Mesenchymal stem cell (in vitro differentiated cells and primary cell): ENCODE measurements around the gene DIS3L2.

Experiments used
- DNase-seq: peaks from one replicate; pipeline ENCODE4 v3.0.0-alpha.2; 2013
- H2AFZ ChIP-seq: one replicate; pipeline ENCODE4 v1.6.1; 2013; ENCODE audit warnings: low read depth, mild to moderate bottlenecking, control low read depth, inconsistent platforms, low read length, moderate library complexity
- H2AK5ac ChIP-seq: 2 replicates; pipeline ENCODE4 v1.6.1; 2013; ENCODE audit warnings: low read length, moderate library complexity, mild to moderate bottlenecking, inconsistent platforms; ENCODE audit not compliant: severe bottlenecking
- H2BK120ac ChIP-seq: one replicate; pipeline ENCODE4 v1.6.1; 2013; ENCODE audit warnings: low read depth, mild to moderate bottlenecking, inconsistent platforms, low read length, moderate library complexity
- H2BK12ac ChIP-seq, 2 experiments: one replicate each; pipeline ENCODE4 v1.6.1; 2013; ENCODE audit warnings: inconsistent platforms in 2 of 2, low read length in 2 of 2, mild to moderate bottlenecking in 2 of 2, moderate library complexity in 2 of 2, control low read depth in 1 of 2
- H2BK15ac ChIP-seq: one replicate; pipeline ENCODE4 v1.6.1; 2013; ENCODE audit warnings: mild to moderate bottlenecking, low read depth, inconsistent platforms; ENCODE audit not compliant: poor library complexity, severe bottlenecking
- H2BK5ac ChIP-seq: 2 replicates; pipeline ENCODE4 v1.6.1; 2013; ENCODE audit warnings: low read depth, mild to moderate bottlenecking, low read length, control low read depth, inconsistent platforms; ENCODE audit not compliant: poor library complexity, severe bottlenecking
- H3K14ac ChIP-seq, 2 experiments: one replicate each; pipeline ENCODE4 v1.6.1; 2013; ENCODE audit warnings: inconsistent platforms in 2 of 2, low read length in 2 of 2, control low read depth in 1 of 2, mild to moderate bottlenecking in 1 of 2, moderate library complexity in 1 of 2
- H3K18ac ChIP-seq, 2 experiments: one replicate each; pipeline ENCODE4 v1.6.1; 2013; ENCODE audit warnings: inconsistent platforms in 2 of 2, low read length in 2 of 2, control low read depth in 1 of 2, low read depth in 1 of 2, mild to moderate bottlenecking in 1 of 2
- H3K23ac ChIP-seq, 2 experiments: one replicate each; pipeline ENCODE4 v1.6.1; 2013; ENCODE audit warnings: inconsistent platforms in 2 of 2, low read length in 2 of 2, mild to moderate bottlenecking in 2 of 2, moderate library complexity in 2 of 2, control low read depth in 1 of 2
- H3K27ac ChIP-seq: 2 replicates; pipeline ENCODE4 v1.5.1; 2013; ENCODE audit warnings: mild to moderate bottlenecking, moderate library complexity, low read length, control low read depth, inconsistent platforms; ENCODE audit not compliant: poor library complexity, severe bottlenecking
- H3K27me3 ChIP-seq, 2 experiments: 2 replicates each; pipeline versions ENCODE4 v1.6.1 to v1.7.0; 2013; ENCODE audit warnings: low read length in 2 of 2, mild to moderate bottlenecking in 2 of 2, moderate library complexity in 2 of 2, control low read depth in 1 of 2, inconsistent platforms in 1 of 2; ENCODE audit not compliant: control insufficient read depth in 1 of 2, insufficient read depth in 1 of 2
- H3K36me3 ChIP-seq, 2 experiments: 2 replicates each; pipeline versions ENCODE4 v1.6.1 to v1.7.0; 2013; ENCODE audit warnings: low read length in 2 of 2, control low read depth in 1 of 2, inconsistent platforms in 1 of 2, low read depth in 1 of 2, mild to moderate bottlenecking in 1 of 2; ENCODE audit not compliant: insufficient read depth in 2 of 2, control insufficient read depth in 1 of 2
- H3K4ac ChIP-seq, 2 experiments: one replicate each; pipeline ENCODE4 v1.6.1; 2013; ENCODE audit warnings: inconsistent platforms in 2 of 2, low read length in 2 of 2, mild to moderate bottlenecking in 2 of 2, moderate library complexity in 2 of 2, control low read depth in 1 of 2, low read depth in 1 of 2
- H3K4me1 ChIP-seq: 2 replicates; pipeline ENCODE4 v1.6.1; 2013; ENCODE audit warnings: low read depth, low read length, control low read depth; ENCODE audit not compliant: control insufficient read depth, insufficient read depth
- H3K4me2 ChIP-seq: 2 replicates; pipeline ENCODE4 v1.6.1; 2013; ENCODE audit warnings: low read length, mild to moderate bottlenecking, inconsistent platforms; ENCODE audit not compliant: poor library complexity, severe bottlenecking
- H3K4me3 ChIP-seq, 2 experiments: 2 replicates each; pipeline versions ENCODE4 v1.5.1 to v1.7.0; 2013; ENCODE audit warnings: low read length in 2 of 2, mild to moderate bottlenecking in 2 of 2, control low read depth in 1 of 2, low read depth in 1 of 2; ENCODE audit not compliant: insufficient read depth in 1 of 2
- H3K79me1 ChIP-seq: replicated peaks from 2 replicates; pipeline ENCODE4 v1.6.1; 2013; ENCODE audit warnings: mild to moderate bottlenecking, control low read depth, low read length, inconsistent platforms; ENCODE audit not compliant: poor library complexity, severe bottlenecking
- H3K9ac ChIP-seq: 2 replicates; pipeline ENCODE4 v1.7.0; 2013; ENCODE audit warnings: mild to moderate bottlenecking, low read length, moderate library complexity
- H3K9me3 ChIP-seq: 2 replicates; pipeline ENCODE4 v1.7.0; 2013; ENCODE audit warnings: mild to moderate bottlenecking, low read length; ENCODE audit not compliant: control insufficient read depth
- H4K8ac ChIP-seq: one replicate; pipeline ENCODE4 v1.6.1; 2013; ENCODE audit warnings: inconsistent platforms, mild to moderate bottlenecking, low read length, moderate library complexity
- H4K91ac ChIP-seq: one replicate; pipeline ENCODE4 v1.6.1; 2013; ENCODE audit warnings: mild to moderate bottlenecking, low read length, inconsistent platforms
- WGBS: methylation state at CpG from one replicate; pipeline ENCODE4 v1.1.7; 2013; ENCODE audit warnings: mixed read lengths; 5-methylcytosine and 5-hydroxymethylcytosine counted together

The DIS3L2 gene

GRCh38 chr2:232073699-232074098 is 112.2 kb downstream of the DIS3L2 start:
- Histone ChIP-seq H2BK12ac (no peak overlapping the region), H3K27ac (no peak overlapping the region), H4K8ac (no peak overlapping the region), H3K4me1 (peaks cover 6% of the 10 kb centered on the region), H3K9me3 (no peaks in the 10 kb centered on the region), H3K36me3 (no peaks in the 10 kb centered on the region), H3K4me3 (no peak overlapping the region), H2AK5ac (no peak overlapping the region), H3K23ac (no peak overlapping the region), H3K18ac (no peak overlapping the region), H3K27me3 (no peaks in the 10 kb centered on the region), H2BK5ac (no peak overlapping the region), H2BK120ac (no peak overlapping the region), H2BK15ac (no peak overlapping the region), H2AFZ (no peak overlapping the region), H3K4ac (no peak overlapping the region), H3K4me2 (no peak overlapping the region), H4K91ac (no peak overlapping the region), H3K79me1 (peaks cover 24% of the 10 kb centered on the region), H3K9ac (no peak overlapping the region), H3K14ac (no peak overlapping the region)
- DNase-seq = no peak
- 70% methylated on average over 3 of the region's 3 CpGs for WGBS

GRCh38 chr2:232075080-232075479 is 113.6 kb downstream of the DIS3L2 start:
- Histone ChIP-seq H2AK5ac (no peak overlapping the region), H3K14ac (no peak overlapping the region), H3K4me1 (peaks cover 6% of the 10 kb centered on the region), H3K36me3 (no peaks in the 10 kb centered on the region), H2AFZ (no peak overlapping the region), H3K4me3 (no peak overlapping the region), H3K9ac (no peak overlapping the region), H3K4ac (no peak overlapping the region), H2BK5ac (no peak overlapping the region), H3K27me3 (no peaks in the 10 kb centered on the region), H2BK120ac (no peak overlapping the region), H2BK15ac (no peak overlapping the region), H3K23ac (no peak overlapping the region), H4K91ac (no peak overlapping the region), H3K4me2 (no peak overlapping the region), H3K18ac (no peak overlapping the region), H3K79me1 (peaks cover 27% of the 10 kb centered on the region), H3K9me3 (no peaks in the 10 kb centered on the region), H2BK12ac (no peak overlapping the region), H3K27ac (peak overlapping the region; percentile 10), H4K8ac (no peak overlapping the region)
- no CpG with 5 or more reads among the region's 1 CpG for WGBS
- DNase-seq = peak; percentile 10

DNA sequence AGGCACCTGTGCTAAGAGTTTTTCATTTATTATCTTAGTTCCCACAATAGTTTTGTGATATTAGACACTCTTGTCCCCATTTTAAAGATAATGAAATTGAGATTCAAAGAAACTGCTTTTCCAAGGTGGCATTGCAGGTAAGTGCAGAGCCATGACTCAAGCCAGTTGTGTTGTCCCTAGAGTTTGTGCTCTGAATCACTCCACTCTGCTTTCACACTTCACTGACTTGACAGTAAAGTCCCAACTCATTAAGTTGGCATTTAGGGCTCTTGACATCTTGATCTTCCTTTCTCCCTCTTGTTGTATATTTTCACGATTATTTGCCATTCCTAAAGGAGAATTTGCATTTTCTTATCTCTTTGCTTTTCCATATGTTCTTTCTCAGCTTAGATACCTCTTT is 114.3 kb downstream of the DIS3L2 start:
- no CpG with 5 or more reads among the region's 1 CpG for WGBS
- H3K4me1 ChIP-seq = peaks cover 6% of the 10 kb centered on the region
- no peak overlapping the region for H3K9ac ChIP-seq
- H2BK120ac ChIP-seq = no peak overlapping the region
- no peaks in the 10 kb centered on the region for H3K36me3 ChIP-seq
- H3K27me3 ChIP-seq = no peaks in the 10 kb centered on the region
- H3K18ac ChIP-seq = no peak overlapping the region
- no peak overlapping the region for H3K4ac ChIP-seq
- no peak overlapping the region for H3K23ac ChIP-seq
- H4K91ac ChIP-seq = no peak overlapping the region
- H3K4me3 ChIP-seq = no peak overlapping the region
- no peak overlapping the region for H2BK12ac ChIP-seq
- H3K4me2 ChIP-seq = no peak overlapping the region
- H3K14ac ChIP-seq = no peak overlapping the region
- H3K27ac ChIP-seq = no peak overlapping the region
- no peaks in the 10 kb centered on the region for H3K9me3 ChIP-seq
- H2BK15ac ChIP-seq = no peak overlapping the region
- DNase-seq = no peak
- no peak overlapping the region for H2AK5ac ChIP-seq
- no peak overlapping the region for H2BK5ac ChIP-seq
- peaks cover 27% of the 10 kb centered on the region for H3K79me1 ChIP-seq
- no peak overlapping the region for H4K8ac ChIP-seq
- H2AFZ ChIP-seq = no peak overlapping the region

GRCh38 chr2:232076272-232076671 is 114.8 kb downstream of the DIS3L2 start:
- Histone ChIP-seq H3K9ac (no peak overlapping the region), H3K4ac (no peak overlapping the region), H3K14ac (no peak overlapping the region)

More at GRCh38 chr2:232076272-232076671, 114.8 kb downstream of the DIS3L2 start:
- no peak overlapping the region for H3K18ac ChIP-seq
- H4K91ac ChIP-seq = no peak overlapping the region
- H4K8ac ChIP-seq = no peak overlapping the region
- no peak for DNase-seq
- H3K23ac ChIP-seq = no peak overlapping the region
- H2AK5ac ChIP-seq = no peak overlapping the region
- H2AFZ ChIP-seq = no peak overlapping the region
- no peak overlapping the region for H2BK15ac ChIP-seq
- no peaks in the 10 kb centered on the region for H3K9me3 ChIP-seq
- peaks cover 6% of the 10 kb centered on the region for H3K4me1 ChIP-seq
- H2BK5ac ChIP-seq = no peak overlapping the region
- no peaks in the 10 kb centered on the region for H3K27me3 ChIP-seq
- H3K4me3 ChIP-seq = no peak overlapping the region
- no peaks in the 10 kb centered on the region for H3K36me3 ChIP-seq
- peaks cover 27% of the 10 kb centered on the region for H3K79me1 ChIP-seq
- no peak overlapping the region for H2BK12ac ChIP-seq
- no peak overlapping the region for H3K4me2 ChIP-seq
- 67% methylated on average over 1 of the region's 1 CpG for WGBS
- no peak overlapping the region for H2BK120ac ChIP-seq
- H3K27ac ChIP-seq = no peak overlapping the region
